ENCODE measurements around the gene MALRD1. TPM values are rescaled to one million over a fixed set of nuclear protein-coding genes. Genes with fewer than 3 reads are reported as not detected.
A peak's percentile ranks its signal among the peaks of the same experiment; 100 is the strongest.

Gene MALRD1
- 1 to 10 TPM in 2 of 4 donors, under 1 TPM in 2; 0.50 to 2.8 (median 1.6) TPM for total RNA-seq

GRCh38 chr10:19048489-19048888 is at the start of gene MALRD1:
Gene MALRD1 (plus strand): TSS chr10:19048801. CDS start chr10:19048939, 138 bp downstream.
- Histone ChIP-seq H3K4me1 (no peaks in the 10 kb centered on the region), H3K27ac (no peak within 1 kb of the TSS), H3K27me3 (no peaks in the 10 kb centered on the region), H3K36me3 (no peaks in the 10 kb centered on the region), H3K4me3 (no peak within 1 kb of the TSS), H3K9me3 (no peaks in the 10 kb centered on the region)
- ATAC-seq = no peak
- TF ChIP-seq POLR2AphosphoS5 (IDR thresholded peaks at IDR 0.05) = no peak
- no peak for TF ChIP-seq POLR2A (IDR thresholded peaks at IDR 0.05)
- no peak for TF ChIP-seq CTCF (IDR thresholded peaks at IDR 0.05)
- no peak for TF ChIP-seq EP300 (IDR thresholded peaks at IDR 0.05)
- WGBS, 2 donors (ENCODE audit: low coverage in 1 of 2) = 89 to 100% methylated on average over 1 of the region's 1 CpG

GRCh38 chr10:19003341-19003740 is 45.3 kb upstream of the MALRD1 start:
- H3K9me3 ChIP-seq = no peaks in the 10 kb centered on the region
- H3K27me3 ChIP-seq = no peaks in the 10 kb centered on the region

GRCh38 chr10:19012111-19012510 is 36.5 kb upstream of the MALRD1 start:
- no peak for ATAC-seq
- no peaks in the 10 kb centered on the region for H3K9me3 ChIP-seq
- H3K27me3 ChIP-seq = no peaks in the 10 kb centered on the region
- H3K36me3 ChIP-seq = no peaks in the 10 kb centered on the region
- WGBS, 2 donors (ENCODE audit: low coverage in 1 of 2) = 93 to 94% methylated on average over 2 of the region's 2 CpGs
- no peak for TF ChIP-seq CTCF (IDR thresholded peaks at IDR 0.05)
- TF ChIP-seq POLR2A (IDR thresholded peaks at IDR 0.05) = no peak
- TF ChIP-seq EP300 (IDR thresholded peaks at IDR 0.05) = no peak
- no peak for TF ChIP-seq POLR2AphosphoS5 (IDR thresholded peaks at IDR 0.05)
- no peak overlapping the region for H3K4me3 ChIP-seq
- H3K27ac ChIP-seq = no peak overlapping the region
- H3K4me1 ChIP-seq = no peaks in the 10 kb centered on the region

More at GRCh38 chr10:19003341-19003740, 45.3 kb upstream of the MALRD1 start:
- no peak for TF ChIP-seq EP300 (IDR thresholded peaks at IDR 0.05)
- TF ChIP-seq POLR2AphosphoS5 (IDR thresholded peaks at IDR 0.05) = no peak
- no peak for TF ChIP-seq POLR2A (IDR thresholded peaks at IDR 0.05)
- no peak for TF ChIP-seq CTCF (IDR thresholded peaks at IDR 0.05)
- Histone ChIP-seq H3K36me3 (no peaks in the 10 kb centered on the region), H3K4me3 (no peak overlapping the region), H3K4me1 (no peaks in the 10 kb centered on the region), H3K27ac (no peak overlapping the region)
- peak; percentile 60 for ATAC-seq
- 10 to 54% methylated on average over 1 to 3 of the region's 3 CpGs for WGBS, 2 donors (ENCODE audit: low coverage in 1 of 2)

GRCh38 chr10:19014034-19014433 is 34.6 kb upstream of the MALRD1 start:
- H3K36me3 ChIP-seq = no peaks in the 10 kb centered on the region
- no peaks in the 10 kb centered on the region for H3K4me1 ChIP-seq
- no peak for ATAC-seq
- no peak overlapping the region for H3K27ac ChIP-seq
- no peaks in the 10 kb centered on the region for H3K9me3 ChIP-seq
- no peaks in the 10 kb centered on the region for H3K27me3 ChIP-seq
- no peak overlapping the region for H3K4me3 ChIP-seq
- no peak for TF ChIP-seq POLR2A (IDR thresholded peaks at IDR 0.05)

GRCh38 chr10:19014498-19014897 is 34.1 kb upstream of the MALRD1 start:
- no peaks in the 10 kb centered on the region for H3K36me3 ChIP-seq
- TF ChIP-seq EP300 (IDR thresholded peaks at IDR 0.05) (no peak), POLR2A (IDR thresholded peaks at IDR 0.05) (no peak), CTCF (IDR thresholded peaks at IDR 0.05) (no peak), POLR2AphosphoS5 (IDR thresholded peaks at IDR 0.05) (no peak)
- no peaks in the 10 kb centered on the region for H3K9me3 ChIP-seq
- no peak overlapping the region for H3K4me3 ChIP-seq
- no peaks in the 10 kb centered on the region for H3K4me1 ChIP-seq
- H3K27ac ChIP-seq = no peak overlapping the region
- no peaks in the 10 kb centered on the region for H3K27me3 ChIP-seq
- ATAC-seq = no peak
